Small intestine (tissue), 7 donors: ENCODE results near the gene MSI2. TPM values are rescaled to one million over a fixed set of nuclear protein-coding genes. Genes with fewer than 3 reads are reported as not detected.

ENCODE experiments used
- DNase-seq, 2 donors: peaks; one replicate each; pipeline versions ENCODE4 v3.0.0 to v3.0.0-alpha.2; 2013
- FAIRE-seq: peaks from 2 replicates; lab custom pipeline; 2012; peaks lifted over from hg19 to GRCh38; lab: Jason Lieb, UNC
- H3K27ac ChIP-seq, 3 donors: one replicate each; pipeline ENCODE4 v1.5.1; 2013; ENCODE audit warnings: low read length in 2 of 3, mild to moderate bottlenecking in 2 of 3, control low read depth in 1 of 3, inconsistent platforms in 1 of 3, low read depth in 1 of 3, moderate library complexity in 1 of 3
- H3K27me3 ChIP-seq, 3 donors: one replicate each; pipeline ENCODE4 v1.6.1; 2013; ENCODE audit warnings: low read length in 3 of 3, inconsistent platforms in 1 of 3; ENCODE audit not compliant: control insufficient read depth in 3 of 3, insufficient read depth in 3 of 3
- H3K36me3 ChIP-seq, 3 donors: one replicate each; pipeline ENCODE4 v1.6.1; 2013; ENCODE audit warnings: low read length in 3 of 3, inconsistent platforms in 1 of 3, low read depth in 1 of 3, mild to moderate bottlenecking in 1 of 3, moderate library complexity in 1 of 3; ENCODE audit not compliant: control insufficient read depth in 3 of 3, insufficient read depth in 2 of 3
- H3K4me1 ChIP-seq, 3 donors: one replicate each; pipeline ENCODE4 v1.6.1; 2013; ENCODE audit warnings: low read length in 2 of 3, inconsistent platforms in 1 of 3, low read depth in 1 of 3, mild to moderate bottlenecking in 1 of 3, moderate library complexity in 1 of 3; ENCODE audit not compliant: control insufficient read depth in 3 of 3, insufficient read depth in 2 of 3
- H3K4me3 ChIP-seq, 3 donors: one replicate each; pipeline ENCODE4 v1.5.1; 2013; ENCODE audit warnings: low read length in 3 of 3, control low read depth in 1 of 3, inconsistent platforms in 1 of 3, low read depth in 1 of 3, mild to moderate bottlenecking in 1 of 3, moderate library complexity in 1 of 3
- H3K9me3 ChIP-seq, 2 donors: one replicate each; pipeline ENCODE4 v1.6.1; 2013; ENCODE audit warnings: low read depth in 1 of 2, low read length in 1 of 2; ENCODE audit not compliant: control insufficient read depth in 2 of 2, insufficient read depth in 1 of 2
- WGBS, 3 donors: extraction: QIAGEN DNeasy Blood & Tissue Kit; methylation state at CpG; one replicate each; pipeline ENCODE4 v1.1.7; 2013; 5-methylcytosine and 5-hydroxymethylcytosine counted together
- polyA plus RNA-seq, 4 donors: library from polyadenylated mRNA; stranded (reverse) in 3 of 4; unstranded in 1 of 4; fragments of 200-250 nt in 3 of 4; fragments of 120-200 nt in 1 of 4; gene quantifications; one replicate each; pipeline versions ENCODE4 v1.2.1 to v1.2.3, GENCODE V29; 2013
- donor health status: healthy with polysubstance abuse.
- donor health status: control.
- donor health status: control.
- donor health status: Bipolar disorder and iron deficiency.
- donor health status: healthy.

Gene MSI2
- polyA plus RNA-seq, 4 donors: 5.1 to 49.4 (median 12.6) TPM

DNA sequence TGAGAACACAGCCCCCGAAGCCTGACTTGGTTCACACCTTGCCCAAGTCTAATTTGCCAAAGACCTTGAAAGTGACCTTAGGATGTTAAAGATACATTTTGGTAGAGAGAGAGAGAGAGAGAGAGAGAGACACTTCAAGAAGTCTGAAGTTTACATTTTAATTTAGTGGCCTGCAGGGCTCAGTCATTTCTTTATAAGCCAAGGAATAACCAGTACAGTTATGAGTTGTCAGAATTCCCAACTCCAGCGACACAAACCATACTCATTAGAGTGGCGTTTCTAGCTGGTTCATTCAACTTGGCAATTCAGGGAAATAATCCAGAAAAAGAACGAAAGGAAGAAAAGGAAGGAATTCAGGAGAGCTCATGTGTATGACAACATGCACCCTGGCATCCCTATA is 284.7 kb downstream of the MSI2 start:
- no peak overlapping the region for H3K4me3 ChIP-seq
- DNase-seq: no peak
- no peaks in the 10 kb centered on the region for H3K36me3 ChIP-seq
- H3K27ac ChIP-seq: no peak overlapping the region
- peaks cover 0 to 5% of the 10 kb centered on the region in 2 donors for H3K9me3 ChIP-seq
- no peaks in the 10 kb centered on the region for H3K27me3 ChIP-seq
- no peak for FAIRE-seq
- whole genome bisulfite sequencing, 3 donors: 90 to 96% (median 91%) methylated on average over 4 of the region's 4 CpGs
- peaks cover 11 to 83% (median 12%) of the 10 kb centered on the region in 3 donors for H3K4me1 ChIP-seq

DNA sequence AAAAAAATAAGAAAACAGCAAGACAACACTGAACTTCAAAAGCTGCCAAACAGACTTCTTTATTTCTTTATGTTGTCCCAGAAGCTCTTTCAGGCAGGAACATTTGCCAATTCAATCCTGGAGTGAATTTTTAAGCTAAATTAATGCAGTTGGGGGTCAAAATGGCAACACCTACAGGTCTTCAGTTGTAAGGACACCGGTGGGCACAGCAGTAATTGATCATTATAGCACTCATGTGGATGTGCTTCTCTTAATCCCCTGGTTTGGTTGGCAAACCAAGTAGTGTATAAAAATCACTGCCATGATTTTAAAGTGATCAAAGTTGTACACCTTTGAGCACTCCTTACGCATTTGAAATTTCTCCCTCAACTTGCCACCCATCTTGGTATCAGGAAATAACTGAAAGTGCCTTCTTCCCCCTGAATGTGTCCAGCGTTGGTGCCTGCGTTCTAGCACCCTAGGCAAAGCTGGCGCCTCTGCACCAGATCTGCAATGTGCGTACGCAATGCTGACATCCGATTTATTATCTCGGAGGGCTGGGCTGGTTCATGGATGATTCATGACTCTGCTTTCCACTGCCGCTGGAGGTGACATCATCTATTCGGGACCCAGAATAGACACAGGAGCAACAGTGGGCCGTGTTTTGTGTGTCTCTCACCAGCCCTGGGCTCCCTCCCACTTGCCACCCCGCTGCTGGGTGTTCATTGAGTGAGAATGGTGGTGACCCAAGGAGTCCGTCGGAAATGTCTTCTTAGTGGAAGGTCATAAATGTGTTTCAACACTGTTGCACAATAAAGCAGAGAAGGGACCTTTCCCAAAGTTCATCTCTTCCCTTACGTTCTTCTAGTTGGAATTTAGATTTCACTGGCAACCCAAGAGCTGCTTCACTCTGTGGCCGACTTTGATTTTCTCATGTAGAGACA is 285.4 kb downstream of the MSI2 start:
- H3K4me3 ChIP-seq: no peak overlapping the region
- no peak for FAIRE-seq
- H3K27ac ChIP-seq: peak overlapping the region in 1 of 3 donors; percentile 56
- H3K27me3 ChIP-seq: no peaks in the 10 kb centered on the region
- peaks cover 9 to 90% (median 9%) of the 10 kb centered on the region in 3 donors for H3K4me1 ChIP-seq
- no peaks in the 10 kb centered on the region for H3K36me3 ChIP-seq
- peak; percentile 88 to 89 for DNase-seq
- 30 to 68% (median 55%) methylated on average over 17 of the region's 17 CpGs for WGBS, 3 donors
- H3K9me3 ChIP-seq: peaks cover 0 to 5% of the 10 kb centered on the region in 2 donors

DNA sequence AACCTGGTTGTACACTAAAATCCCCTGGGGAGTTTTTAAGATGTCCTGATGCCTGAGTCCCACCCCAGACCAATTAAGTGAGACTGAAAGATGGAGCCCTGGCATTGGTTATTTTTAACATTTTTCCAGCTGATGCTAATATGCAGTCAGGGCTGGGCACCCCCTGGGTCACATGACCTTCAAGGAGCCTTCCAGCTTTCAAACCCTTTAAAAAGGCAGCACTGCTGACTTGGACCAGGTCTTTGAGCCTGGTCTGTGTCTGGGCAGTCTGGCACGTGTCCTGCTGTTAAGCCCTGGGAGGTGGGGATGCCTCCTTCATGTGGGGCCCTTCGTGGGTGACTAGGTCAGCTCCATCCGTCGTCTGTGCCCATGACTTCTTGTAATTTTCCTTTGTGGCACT is 286.2 kb downstream of the MSI2 start:
- H3K4me3 ChIP-seq: no peak overlapping the region
- H3K36me3 ChIP-seq: no peaks in the 10 kb centered on the region
- peaks cover 7 to 93% (median 9%) of the 10 kb centered on the region in 3 donors for H3K4me1 ChIP-seq
- H3K27me3 ChIP-seq: no peaks in the 10 kb centered on the region
- DNase-seq: no peak
- FAIRE-seq: no peak
- peaks cover 0 to 5% of the 10 kb centered on the region in 2 donors for H3K9me3 ChIP-seq
- 90 to 98% (median 96%) methylated on average over 4 of the region's 4 CpGs for WGBS, 3 donors
- H3K27ac ChIP-seq: peak overlapping the region in 1 of 3 donors; percentile 56

DNA sequence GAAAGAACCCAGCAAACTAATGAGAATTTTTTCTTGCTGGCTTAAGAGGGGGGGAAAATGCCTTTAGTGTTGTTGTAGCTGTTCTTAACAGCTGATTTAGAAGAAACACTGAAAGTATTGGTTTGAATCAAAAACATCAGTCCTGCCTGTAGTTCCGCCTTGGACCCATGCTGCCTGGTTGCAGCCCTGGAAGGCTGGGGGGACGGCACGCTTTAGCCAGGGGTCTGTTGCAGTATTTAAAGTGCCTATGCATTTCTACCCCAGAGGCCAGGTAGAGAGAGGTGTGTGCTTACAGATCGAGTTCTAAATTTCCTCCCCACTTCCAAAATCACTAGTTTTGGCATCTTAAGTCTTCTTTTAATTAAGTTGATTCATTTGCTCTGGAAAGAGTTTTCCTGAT is 286.9 kb downstream of the MSI2 start:
- WGBS, 3 donors: 94 to 96% (median 96%) methylated on average over 4 of the region's 4 CpGs
- H3K4me1 ChIP-seq: peaks cover 7 to 92% (median 8%) of the 10 kb centered on the region in 3 donors

DNA sequence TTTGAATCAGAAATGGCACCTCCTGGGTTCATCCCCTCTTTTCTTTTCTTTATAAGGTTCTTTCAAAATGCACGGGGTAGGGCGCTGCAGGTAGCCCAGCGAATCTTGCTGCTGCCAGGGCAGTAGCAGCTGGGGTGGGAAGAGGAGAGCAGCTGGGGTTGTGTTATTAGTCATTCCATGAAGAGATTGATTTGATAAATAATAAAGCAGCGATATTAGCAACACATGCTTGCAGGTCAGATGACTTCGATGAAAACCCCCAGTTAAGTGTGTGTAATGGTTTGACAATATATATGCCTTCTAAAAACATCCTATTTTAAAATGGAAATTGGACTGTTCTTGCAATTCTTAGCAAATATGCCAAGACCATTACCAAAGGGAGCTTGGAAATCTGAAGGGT is 288.1 kb downstream of the MSI2 start:
- DNase-seq (no peak), FAIRE-seq (no peak)
- H3K4me3 ChIP-seq: no peak overlapping the region
- H3K27me3 ChIP-seq: no peaks in the 10 kb centered on the region
- peaks cover 0 to 3% (median 0%) of the 10 kb centered on the region in 3 donors for H3K36me3 ChIP-seq
- H3K4me1 ChIP-seq: peaks cover 5 to 92% (median 7%) of the 10 kb centered on the region in 3 donors
- 24 to 56% (median 54%) methylated on average over 5 of the region's 5 CpGs for WGBS, 3 donors
- H3K27ac ChIP-seq: no peak overlapping the region
- peaks cover 0 to 5% of the 10 kb centered on the region in 2 donors for H3K9me3 ChIP-seq

More for the DNA sequence above, 286.9 kb downstream of the MSI2 start:
- FAIRE-seq: no peak
- Histone ChIP-seq H3K27ac (no peak overlapping the region), H3K9me3 (peaks cover 0 to 5% of the 10 kb centered on the region in 2 donors), H3K27me3 (no peaks in the 10 kb centered on the region), H3K36me3 (no peaks in the 10 kb centered on the region), H3K4me3 (no peak overlapping the region)
- DNase-seq: no peak

DNA sequence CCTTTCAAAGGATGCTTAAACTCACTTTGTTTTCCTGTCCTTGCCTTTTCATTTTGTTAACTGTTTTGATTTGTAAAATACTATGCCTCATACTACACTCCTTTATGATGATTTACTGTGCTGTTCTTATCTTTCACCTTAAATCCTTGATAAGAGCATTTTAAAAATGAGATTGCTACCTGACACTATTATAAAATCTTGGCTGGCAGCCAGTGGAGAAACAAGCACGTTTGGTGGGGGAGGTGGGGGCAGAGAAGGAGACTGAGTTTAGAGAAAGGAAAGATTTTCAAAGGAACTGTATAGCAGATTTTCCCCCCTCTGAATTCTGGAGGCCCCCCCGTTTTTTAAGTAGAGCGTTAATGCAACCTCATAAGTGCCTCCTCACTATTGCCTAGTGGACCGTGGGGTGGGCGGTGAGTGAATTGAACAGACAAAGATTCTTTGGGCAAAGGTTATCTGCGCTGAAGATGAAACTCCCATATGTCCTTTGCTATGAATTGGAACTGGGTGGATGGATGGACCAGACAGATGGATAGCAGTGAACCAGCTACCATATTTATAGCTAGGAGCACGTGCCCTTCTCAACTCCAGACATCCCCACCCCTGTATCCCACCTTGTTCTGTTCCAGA is 288.6 kb downstream of the MSI2 start:
- H3K27ac ChIP-seq: peak overlapping the region in 1 of 3 donors; percentile 59
- DNase-seq (peak; percentile 29 to 62), FAIRE-seq (no peak)
- H3K4me1 ChIP-seq: peaks cover 5 to 87% (median 7%) of the 10 kb centered on the region in 3 donors
- peaks cover 0 to 5% of the 10 kb centered on the region in 2 donors for H3K9me3 ChIP-seq
- no peak overlapping the region for H3K4me3 ChIP-seq
- no peaks in the 10 kb centered on the region for H3K27me3 ChIP-seq
- H3K36me3 ChIP-seq: peaks cover 0 to 3% (median 0%) of the 10 kb centered on the region in 3 donors
- 26 to 61% (median 54%) methylated on average over 7 of the region's 7 CpGs for WGBS, 3 donors

DNA sequence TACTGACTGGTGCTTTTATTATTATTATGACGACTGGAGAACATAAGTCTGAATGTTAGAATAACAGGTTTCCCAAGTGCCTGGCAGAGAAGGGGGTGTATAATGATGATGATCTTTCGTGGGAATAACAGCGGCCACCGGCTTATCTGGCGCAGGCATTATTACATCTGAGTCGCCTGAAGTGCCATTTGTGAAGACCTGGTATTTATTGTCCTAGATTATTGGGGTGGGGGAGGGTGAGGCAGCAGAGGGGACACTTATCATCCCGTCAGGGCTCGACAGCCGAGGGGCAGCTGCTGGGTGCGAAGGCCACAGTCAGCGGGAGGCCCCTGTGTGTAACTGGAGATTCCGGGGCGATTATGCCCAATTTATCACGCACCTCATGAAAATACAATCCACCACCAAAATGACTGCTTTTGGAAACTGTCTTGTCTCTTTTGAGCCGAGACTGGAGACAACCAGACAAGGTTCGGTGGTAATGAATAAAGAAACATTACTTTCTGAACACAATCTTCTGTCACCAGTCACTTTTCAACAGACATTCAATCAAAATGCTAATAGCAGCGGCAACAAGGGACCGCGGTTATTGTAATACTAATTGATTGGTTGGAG is 289.5 kb downstream of the MSI2 start:
- Histone ChIP-seq H3K4me1 (peaks cover 5 to 79% (median 7%) of the 10 kb centered on the region in 3 donors), H3K36me3 (peaks cover 0 to 3% (median 0%) of the 10 kb centered on the region in 3 donors), H3K9me3 (no peaks in the 10 kb centered on the region), H3K27ac (peak overlapping the region in 1 of 3 donors; percentile 59), H3K27me3 (no peaks in the 10 kb centered on the region), H3K4me3 (no peak overlapping the region)
- DNase-seq: peak in 1 of 2 donors; percentile 72
- WGBS, 3 donors: 32 to 76% (median 44%) methylated on average over 19 of the region's 19 CpGs
- no peak for FAIRE-seq
